ENCODE data around the gene TRPM5.

Gene TRPM5

GRCh38 chr11:2440646-2441045, 3.7 kb downstream of the TRPM5 start:
- TF ChIP-seq, protein P1, sequence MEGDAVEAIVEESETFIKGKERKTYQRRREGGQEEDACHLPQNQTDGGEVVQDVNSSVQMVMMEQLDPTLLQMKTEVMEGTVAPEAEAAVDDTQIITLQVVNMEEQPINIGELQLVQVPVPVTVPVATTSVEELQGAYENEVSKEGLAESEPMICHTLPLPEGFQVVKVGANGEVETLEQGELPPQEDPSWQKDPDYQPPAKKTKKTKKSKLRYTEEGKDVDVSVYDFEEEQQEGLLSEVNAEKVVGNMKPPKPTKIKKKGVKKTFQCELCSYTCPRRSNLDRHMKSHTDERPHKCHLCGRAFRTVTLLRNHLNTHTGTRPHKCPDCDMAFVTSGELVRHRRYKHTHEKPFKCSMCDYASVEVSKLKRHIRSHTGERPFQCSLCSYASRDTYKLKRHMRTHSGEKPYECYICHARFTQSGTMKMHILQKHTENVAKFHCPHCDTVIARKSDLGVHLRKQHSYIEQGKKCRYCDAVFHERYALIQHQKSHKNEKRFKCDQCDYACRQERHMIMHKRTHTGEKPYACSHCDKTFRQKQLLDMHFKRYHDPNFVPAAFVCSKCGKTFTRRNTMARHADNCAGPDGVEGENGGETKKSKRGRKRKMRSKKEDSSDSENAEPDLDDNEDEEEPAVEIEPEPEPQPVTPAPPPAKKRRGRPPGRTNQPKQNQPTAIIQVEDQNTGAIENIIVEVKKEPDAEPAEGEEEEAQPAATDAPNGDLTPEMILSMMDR (conservative IDR thresholded peaks at IDR 0.05; ENCODE audit: low read depth, low read length), result no peak
- H3K4me3 ChIP-seq (ENCODE audit: low read length), result no peak overlapping the region
- no peak for DNase-seq (ENCODE audit: low read depth)

GRCh38 chr11:2439820-2440219, 4.5 kb downstream of the TRPM5 start:
- H3K4me3 ChIP-seq (ENCODE audit: low read length), result no peak overlapping the region
- no peak for DNase-seq (ENCODE audit: low read depth)
- TF ChIP-seq, protein P1 (conservative IDR thresholded peaks at IDR 0.05; ENCODE audit: low read depth, low read length), result no peak

- TF ChIP-seq, protein P1 (conservative IDR thresholded peaks at IDR 0.05; ENCODE audit: low read depth, low read length), result no peak
- no peak overlapping the region for H3K4me3 ChIP-seq (ENCODE audit: low read length)
- no peak for DNase-seq (ENCODE audit: low read depth)
Measured at GRCh38 chr11:2437516-2437915, 6.8 kb downstream of the TRPM5 start.

- no peak overlapping the region for H3K4me3 ChIP-seq (ENCODE audit: low read length)
- no peak for DNase-seq (ENCODE audit: low read depth)
- TF ChIP-seq, protein P1 (conservative IDR thresholded peaks at IDR 0.05; ENCODE audit: low read depth, low read length), result no peak
Measured at GRCh38 chr11:2436521-2437031, 7.7 kb downstream of the TRPM5 start.

DNA sequence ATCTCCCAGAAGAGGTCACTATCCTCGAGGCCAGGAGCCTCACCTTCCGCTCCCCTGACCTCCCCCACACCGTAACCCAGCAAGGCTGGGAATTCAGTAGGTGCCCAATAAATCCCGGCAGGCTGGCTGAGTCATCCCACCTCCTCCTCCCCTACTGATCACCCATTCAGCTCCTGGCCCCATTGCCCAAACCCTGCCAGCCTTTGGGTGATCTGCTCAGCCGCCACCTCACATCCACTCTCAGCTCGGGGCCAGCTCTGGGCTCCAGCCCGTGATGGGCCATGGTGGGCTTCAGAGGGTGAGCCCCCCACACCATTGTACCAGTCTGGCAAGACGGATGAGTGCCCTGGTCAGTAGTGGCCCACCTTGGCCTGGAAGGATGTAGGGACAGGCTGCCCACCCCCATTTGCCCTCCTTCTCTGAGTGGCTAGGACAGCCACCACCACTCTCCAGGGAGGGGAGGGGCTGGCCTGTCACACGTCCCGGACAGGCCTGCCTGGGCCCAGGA, 8.2 kb downstream of the TRPM5 start:
- DNase-seq (ENCODE audit: low read depth), result no peak
- TF ChIP-seq, protein P1 (conservative IDR thresholded peaks at IDR 0.05; ENCODE audit: low read depth, low read length), result no peak

GRCh38 chr11:2435288-2436012, 8.9 kb downstream of the TRPM5 start:
- no peak overlapping the region for H3K4me3 ChIP-seq (ENCODE audit: low read length)
- DNase-seq (ENCODE audit: low read depth), result no peak
- TF ChIP-seq, protein P1 (conservative IDR thresholded peaks at IDR 0.05; ENCODE audit: low read depth, low read length), result no peak

More for the DNA sequence above, 8.2 kb downstream of the TRPM5 start:
- no peak overlapping the region for H3K4me3 ChIP-seq (ENCODE audit: low read length)

Data from retinal pigment epithelial cell (primary cell).